ENCODE data around the gene S100A10.
A peak's percentile ranks its signal among the peaks of the same experiment; 100 is the strongest.

Gene S100A10

DNA sequence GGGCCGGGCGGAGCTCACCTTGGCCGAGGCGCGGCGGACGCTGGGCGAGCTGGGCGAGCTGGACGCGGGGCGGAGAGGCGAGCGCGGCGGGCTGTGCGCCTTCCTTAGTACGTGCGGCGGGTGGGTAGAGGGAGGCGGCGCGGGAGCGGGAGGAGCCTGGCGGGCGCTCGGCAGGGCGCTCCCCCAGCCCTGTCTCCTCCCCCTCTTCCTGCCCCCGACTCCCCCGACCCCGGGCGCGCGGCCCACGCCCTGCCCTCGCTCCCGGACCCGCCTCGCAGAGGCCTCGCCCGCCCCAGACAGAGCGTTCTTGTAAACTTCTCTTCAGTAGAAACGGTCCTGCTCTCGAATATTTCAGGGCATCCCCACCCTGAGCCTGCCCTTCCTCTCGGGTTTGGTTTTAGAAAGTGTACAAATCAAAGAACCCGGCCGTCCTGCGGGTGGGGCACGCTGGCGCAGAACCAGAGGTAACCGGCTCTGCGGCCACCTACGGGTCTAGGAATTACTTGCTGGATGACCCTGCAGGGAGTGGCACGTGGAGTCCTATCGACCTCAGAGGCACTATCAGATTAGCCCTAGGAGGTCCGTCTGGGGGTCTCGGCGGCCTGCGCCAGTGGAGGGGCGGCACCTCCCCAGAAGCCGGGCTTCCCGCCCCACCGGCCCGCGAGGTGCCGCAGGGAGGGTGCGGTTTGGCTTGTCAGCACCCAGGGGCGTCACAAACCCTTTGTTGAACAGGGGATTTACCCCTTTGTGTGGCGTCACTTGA is at the start of gene S100A10:
Gene S100A10 (minus strand): TSS at position 126 of the 763 bp plus-strand sequence. CDS start 7,629 bp downstream, outside the sequence.
- Mint-ChIP-seq H3K4me3 (peak within 1 kb of the TSS; percentile 93), H3K9me3 (no peaks in the 10 kb centered on the region), H3K27me3 (ENCODE audit: low read depth, poor library complexity) (peaks cover 8% of the 10 kb centered on the region), H3K27ac (peak within 1 kb of the TSS; percentile 91), H3K4me1 (peaks cover 53% of the 10 kb centered on the region), H3K36me3 (ENCODE audit: low read depth) (no peaks in the 10 kb centered on the region)
- peak; percentile 79 for DNase-seq
- TF ChIP-seq CTCF (IDR thresholded peaks at IDR 0.05): no peak

- H3K4me3 Mint-ChIP-seq: no peak overlapping the region
- no peak for TF ChIP-seq CTCF (IDR thresholded peaks at IDR 0.05)
- H3K9me3 Mint-ChIP-seq: no peaks in the 10 kb centered on the region
- DNase-seq: no peak
- no peaks in the 10 kb centered on the region for H3K27me3 Mint-ChIP-seq (ENCODE audit: low read depth, poor library complexity)
- H3K4me1 Mint-ChIP-seq: peaks cover 8% of the 10 kb centered on the region
- no peak overlapping the region for H3K27ac Mint-ChIP-seq
- H3K36me3 Mint-ChIP-seq (ENCODE audit: low read depth): no peaks in the 10 kb centered on the region
Observed at GRCh38 chr1:152042030-152042429, 48.4 kb upstream of the S100A10 start.

- no peaks in the 10 kb centered on the region for H3K27me3 Mint-ChIP-seq (ENCODE audit: low read depth, poor library complexity)
- no peak for TF ChIP-seq CTCF (IDR thresholded peaks at IDR 0.05)
- no peak for DNase-seq
- H3K9me3 Mint-ChIP-seq: no peaks in the 10 kb centered on the region
- no peak overlapping the region for H3K4me3 Mint-ChIP-seq
- H3K4me1 Mint-ChIP-seq: peaks cover 28% of the 10 kb centered on the region
- no peak overlapping the region for H3K27ac Mint-ChIP-seq
- H3K36me3 Mint-ChIP-seq (ENCODE audit: low read depth): no peaks in the 10 kb centered on the region
Observed at GRCh38 chr1:152039886-152040285, 46.2 kb upstream of the S100A10 start.

- Mint-ChIP-seq H3K27me3 (ENCODE audit: low read depth, poor library complexity) (no peaks in the 10 kb centered on the region), H3K4me3 (no peak overlapping the region), H3K36me3 (ENCODE audit: low read depth) (no peaks in the 10 kb centered on the region), H3K27ac (no peak overlapping the region), H3K4me1 (peaks cover 32% of the 10 kb centered on the region), H3K9me3 (no peaks in the 10 kb centered on the region)
- DNase-seq: no peak
- no peak for TF ChIP-seq CTCF (IDR thresholded peaks at IDR 0.05)
Observed at GRCh38 chr1:152039461-152039860, 45.8 kb upstream of the S100A10 start.

- Mint-ChIP-seq H3K4me1 (peaks cover 35% of the 10 kb centered on the region), H3K27me3 (ENCODE audit: low read depth, poor library complexity) (no peaks in the 10 kb centered on the region), H3K36me3 (ENCODE audit: low read depth) (no peaks in the 10 kb centered on the region), H3K27ac (no peak overlapping the region), H3K9me3 (no peaks in the 10 kb centered on the region), H3K4me3 (no peak overlapping the region)
- no peak for DNase-seq
- TF ChIP-seq CTCF (IDR thresholded peaks at IDR 0.05): no peak
Observed at GRCh38 chr1:152038871-152039270, 45.2 kb upstream of the S100A10 start.

Data from nephron progenitor cell (in vitro differentiated cells).